Measurements from ENCODE around the gene PPL.
"Not testable (repeated sequence)": the region's sequence is repeated elsewhere in the genome, so short reads cannot be mapped to it uniquely, and the experiment has no call there.

Gene PPL

GRCh38 chr16:4970010-4970409 lies 33.1 kb upstream of the PPL start:
- H3K4me2 ChIP-seq (ENCODE audit: insufficient read depth, low read length) = no peak overlapping the region
- no peaks in the 10 kb centered on the region for H4K20me1 ChIP-seq (ENCODE audit: insufficient read depth, low read length)
- no peaks in the 10 kb centered on the region for H3K36me3 ChIP-seq (ENCODE audit: insufficient read depth, low read length)
- no peak overlapping the region for H3K9ac ChIP-seq (ENCODE audit: low read depth, low read length)
- no peaks in the 10 kb centered on the region for H3K27me3 ChIP-seq (ENCODE audit: insufficient read depth, low read length, poor library complexity)
- H2AFZ ChIP-seq (ENCODE audit: low read depth, low read length) = no peak overlapping the region
- H3K27ac ChIP-seq (ENCODE audit: low read length) = no peak overlapping the region
- peak; percentile 81 for ATAC-seq (ENCODE audit: insufficient read depth, low read depth)
- no peaks in the 10 kb centered on the region for H3K9me3 ChIP-seq (ENCODE audit: insufficient read depth, low read length, severe bottlenecking)
- TF ChIP-seq, protein P1, sequence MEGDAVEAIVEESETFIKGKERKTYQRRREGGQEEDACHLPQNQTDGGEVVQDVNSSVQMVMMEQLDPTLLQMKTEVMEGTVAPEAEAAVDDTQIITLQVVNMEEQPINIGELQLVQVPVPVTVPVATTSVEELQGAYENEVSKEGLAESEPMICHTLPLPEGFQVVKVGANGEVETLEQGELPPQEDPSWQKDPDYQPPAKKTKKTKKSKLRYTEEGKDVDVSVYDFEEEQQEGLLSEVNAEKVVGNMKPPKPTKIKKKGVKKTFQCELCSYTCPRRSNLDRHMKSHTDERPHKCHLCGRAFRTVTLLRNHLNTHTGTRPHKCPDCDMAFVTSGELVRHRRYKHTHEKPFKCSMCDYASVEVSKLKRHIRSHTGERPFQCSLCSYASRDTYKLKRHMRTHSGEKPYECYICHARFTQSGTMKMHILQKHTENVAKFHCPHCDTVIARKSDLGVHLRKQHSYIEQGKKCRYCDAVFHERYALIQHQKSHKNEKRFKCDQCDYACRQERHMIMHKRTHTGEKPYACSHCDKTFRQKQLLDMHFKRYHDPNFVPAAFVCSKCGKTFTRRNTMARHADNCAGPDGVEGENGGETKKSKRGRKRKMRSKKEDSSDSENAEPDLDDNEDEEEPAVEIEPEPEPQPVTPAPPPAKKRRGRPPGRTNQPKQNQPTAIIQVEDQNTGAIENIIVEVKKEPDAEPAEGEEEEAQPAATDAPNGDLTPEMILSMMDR (IDR thresholded peaks at IDR 0.05; ENCODE audit: borderline replicate concordance, extremely low read depth, low read length, poor library complexity, severe bottlenecking) = no peak
- TF ChIP-seq EZH2 (IDR thresholded peaks at IDR 0.05; ENCODE audit: borderline replicate concordance, low read depth, low read length, severe bottlenecking) = no peak
- no peaks in the 10 kb centered on the region for H3K79me2 ChIP-seq (ENCODE audit: insufficient read depth, low read length)
- peak; percentile 60 for DNase-seq
- no peak overlapping the region for H3K4me3 ChIP-seq (ENCODE audit: low read depth in 1 of 2, low read length in 2 of 2)
- peaks cover 3% of the 10 kb centered on the region; the same call in 1 of the 2 replicates for H3K4me1 ChIP-seq (ENCODE audit: insufficient read depth, low read length)

GRCh38 chr16:4968879-4969483 lies 32.0 kb upstream of the PPL start:
- H3K4me2 ChIP-seq (ENCODE audit: insufficient read depth, low read length) = no peak overlapping the region
- DNase-seq (no peak), ATAC-seq (ENCODE audit: insufficient read depth, low read depth) (no peak)
- no peak overlapping the region for H3K27ac ChIP-seq (ENCODE audit: low read length)
- H3K4me1 ChIP-seq (ENCODE audit: insufficient read depth, low read length) = peaks cover 3% of the 10 kb centered on the region; the same call in 1 of the 2 replicates
- H3K36me3 ChIP-seq (ENCODE audit: insufficient read depth, low read length) = no peaks in the 10 kb centered on the region
- H4K20me1 ChIP-seq (ENCODE audit: insufficient read depth, low read length) = no peaks in the 10 kb centered on the region
- TF ChIP-seq, protein P1 (IDR thresholded peaks at IDR 0.05; ENCODE audit: borderline replicate concordance, extremely low read depth, low read length, poor library complexity, severe bottlenecking) = no peak
- no peak for TF ChIP-seq EZH2 (IDR thresholded peaks at IDR 0.05; ENCODE audit: borderline replicate concordance, low read depth, low read length, severe bottlenecking)
- H3K9ac ChIP-seq (ENCODE audit: low read depth, low read length) = no peak overlapping the region
- no peaks in the 10 kb centered on the region for H3K79me2 ChIP-seq (ENCODE audit: insufficient read depth, low read length)
- no peaks in the 10 kb centered on the region for H3K27me3 ChIP-seq (ENCODE audit: insufficient read depth, low read length, poor library complexity)
- no peak overlapping the region for H3K4me3 ChIP-seq (ENCODE audit: low read depth in 1 of 2, low read length in 2 of 2)
- H3K9me3 ChIP-seq (ENCODE audit: insufficient read depth, low read length, severe bottlenecking) = no peaks in the 10 kb centered on the region
- no peak overlapping the region for H2AFZ ChIP-seq (ENCODE audit: low read depth, low read length)

DNA sequence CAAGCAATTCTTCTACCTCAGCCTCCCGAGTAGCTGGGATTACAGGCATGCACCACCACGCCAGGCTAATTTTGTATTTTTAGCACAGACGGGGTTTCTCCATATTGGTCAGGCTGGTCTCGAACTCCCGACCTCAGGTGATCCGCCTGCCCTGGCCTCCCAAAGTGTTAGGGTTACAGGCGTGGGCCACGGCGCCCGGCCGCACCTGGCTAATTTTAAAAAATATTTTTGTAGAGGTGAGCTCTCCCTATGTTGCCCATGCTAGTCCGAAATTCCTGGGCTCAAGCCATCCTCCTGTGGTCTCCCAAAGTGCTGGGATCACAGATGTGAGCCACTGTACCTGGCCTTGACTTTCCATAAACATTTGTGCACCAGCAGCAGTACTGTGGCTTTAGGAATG lies 31.3 kb upstream of the PPL start:
- H3K79me2 ChIP-seq (ENCODE audit: insufficient read depth, low read length); ATAC-seq (ENCODE audit: insufficient read depth, low read depth); H3K27ac ChIP-seq (ENCODE audit: low read length); H4K20me1 ChIP-seq (ENCODE audit: insufficient read depth, low read length); DNase-seq; H3K27me3 ChIP-seq (ENCODE audit: insufficient read depth, low read length, poor library complexity); H2AFZ ChIP-seq (ENCODE audit: low read depth, low read length); H3K4me2 ChIP-seq (ENCODE audit: insufficient read depth, low read length); H3K4me3 ChIP-seq (ENCODE audit: low read depth in 1 of 2, low read length in 2 of 2); H3K4me1 ChIP-seq (ENCODE audit: insufficient read depth, low read length); H3K9me3 ChIP-seq (ENCODE audit: insufficient read depth, low read length, severe bottlenecking); H3K36me3 ChIP-seq (ENCODE audit: insufficient read depth, low read length); H3K9ac ChIP-seq (ENCODE audit: low read depth, low read length): not testable (repeated sequence)

- H3K9ac ChIP-seq (ENCODE audit: low read depth, low read length) = no peak overlapping the region
- peaks cover 3% of the 10 kb centered on the region; the same call in 1 of the 2 replicates for H3K4me1 ChIP-seq (ENCODE audit: insufficient read depth, low read length)
- TF ChIP-seq EZH2 (IDR thresholded peaks at IDR 0.05; ENCODE audit: borderline replicate concordance, low read depth, low read length, severe bottlenecking) = no peak
- TF ChIP-seq, protein P1 (IDR thresholded peaks at IDR 0.05; ENCODE audit: borderline replicate concordance, extremely low read depth, low read length, poor library complexity, severe bottlenecking) = no peak
- no peaks in the 10 kb centered on the region for H3K27me3 ChIP-seq (ENCODE audit: insufficient read depth, low read length, poor library complexity)
- no peak overlapping the region for H3K4me2 ChIP-seq (ENCODE audit: insufficient read depth, low read length)
- no peaks in the 10 kb centered on the region for H3K9me3 ChIP-seq (ENCODE audit: insufficient read depth, low read length, severe bottlenecking)
- no peak overlapping the region for H2AFZ ChIP-seq (ENCODE audit: low read depth, low read length)
- H3K36me3 ChIP-seq (ENCODE audit: insufficient read depth, low read length) = no peaks in the 10 kb centered on the region
- DNase-seq = no peak
- no peaks in the 10 kb centered on the region for H4K20me1 ChIP-seq (ENCODE audit: insufficient read depth, low read length)
- H3K4me3 ChIP-seq (ENCODE audit: low read depth in 1 of 2, low read length in 2 of 2) = no peak overlapping the region
- no peak overlapping the region for H3K27ac ChIP-seq (ENCODE audit: low read length)
- no peak for ATAC-seq (ENCODE audit: insufficient read depth, low read depth)
- no peaks in the 10 kb centered on the region for H3K79me2 ChIP-seq (ENCODE audit: insufficient read depth, low read length)
Observed at GRCh38 chr16:4966736-4967453, 29.9 kb upstream of the PPL start.

GRCh38 chr16:4963527-4963926 lies 26.6 kb upstream of the PPL start:
- DNase-seq; H3K9ac ChIP-seq (ENCODE audit: low read depth, low read length); H3K36me3 ChIP-seq (ENCODE audit: insufficient read depth, low read length); H4K20me1 ChIP-seq (ENCODE audit: insufficient read depth, low read length); H3K79me2 ChIP-seq (ENCODE audit: insufficient read depth, low read length); ATAC-seq (ENCODE audit: insufficient read depth, low read depth); H3K4me3 ChIP-seq (ENCODE audit: low read depth in 1 of 2, low read length in 2 of 2); H3K4me2 ChIP-seq (ENCODE audit: insufficient read depth, low read length); H3K27ac ChIP-seq (ENCODE audit: low read length); H3K27me3 ChIP-seq (ENCODE audit: insufficient read depth, low read length, poor library complexity); H3K9me3 ChIP-seq (ENCODE audit: insufficient read depth, low read length, severe bottlenecking); H3K4me1 ChIP-seq (ENCODE audit: insufficient read depth, low read length); H2AFZ ChIP-seq (ENCODE audit: low read depth, low read length): not testable (repeated sequence)

Data from DND-41 (cell line).